HepG2 (cell line): ENCODE measurements around the gene RPS2.

ENCODE experiments used
- CEBPB ChIP-seq: IDR thresholded peaks from 2 replicates; pipeline ENCODE4 v1.6.1; 2011; ENCODE audit warnings: low read depth, low read length, improper control_type of control experiment, borderline replicate concordance
- CENPX ChIP-seq: sonication (generic); formaldehyde crosslinking; IDR thresholded peaks from 2 replicates; pipeline ENCODE4 v1.9.0; 2021; ENCODE audit warnings: mild to moderate bottlenecking, missing genetic modification reagents, moderate library complexity
- EP300 ChIP-seq, 3 experiments: sonication (generic) in 1 of 3; formaldehyde crosslinking in 1 of 3; IDR thresholded peaks; 2 replicates each; pipeline versions ENCODE4 v1.5.1 to v1.6.1; 2011 to 2020; ENCODE audit warnings: low read depth in 2 of 3, low read length in 2 of 3, borderline replicate concordance in 1 of 3, improper control_type of control experiment in 1 of 3, mild to moderate bottlenecking in 1 of 3, missing genetic modification reagents in 1 of 3, moderate library complexity in 1 of 3
- LRRFIP1 ChIP-seq: sonication (generic); formaldehyde crosslinking; conservative IDR thresholded peaks from 2 replicates; pipeline ENCODE4 v1.4.0; 2020; ENCODE audit warnings: missing genetic modification reagents
- MXD1 ChIP-seq: sonication (generic); formaldehyde crosslinking; IDR thresholded peaks from 2 replicates; pipeline ENCODE4 v1.4.0; 2020; ENCODE audit warnings: mild to moderate bottlenecking, missing genetic modification reagents
- NR2F2 ChIP-seq: IDR thresholded peaks from 2 replicates; pipeline ENCODE4 v1.6.1; 2012; ENCODE audit warnings: low read depth, inconsistent platforms, borderline replicate concordance
- POLR2A ChIP-seq, 2 experiments: IDR thresholded peaks; 2 replicates each; pipeline ENCODE4 v1.6.1; 2011; ENCODE audit warnings: low read depth in 2 of 2, low read length in 2 of 2, mild to moderate bottlenecking in 1 of 2, moderate library complexity in 1 of 2; ENCODE audit not compliant: insufficient read depth in 1 of 2
- RAD51 ChIP-seq: fragments of 450-650 bp; IDR thresholded peaks from 2 replicates; pipeline ENCODE4 v1.6.1; 2016; ENCODE audit warnings: borderline replicate concordance
- RNF2 ChIP-seq: fragments of 450-650 bp; conservative IDR thresholded peaks from 2 replicates; pipeline ENCODE4 v1.6.1; 2016; ENCODE audit warnings: low read depth
- TF ChIP-seq, protein P1 (sequence below): sonication (generic); formaldehyde crosslinking; IDR thresholded peaks from 2 replicates; pipeline ENCODE4 v1.4.0; 2020; ENCODE audit warnings: missing genetic modification reagents
- TF ChIP-seq, protein P2 (sequence below), 2 experiments: IDR thresholded peaks; 2 replicates each; pipeline ENCODE4 v1.6.1; 2011 to 2012; ENCODE audit warnings: low read length in 2 of 2, borderline replicate concordance in 1 of 2, low read depth in 1 of 2, mild to moderate bottlenecking in 1 of 2, moderate library complexity in 1 of 2

GRCh38 chr16:1929105-1929504 lies 35.5 kb downstream of the RPS2 start:
- TF ChIP-seq RNF2 (no peak), POLR2A (IDR thresholded peaks at IDR 0.05; ENCODE audit: insufficient read depth in 1 of 2, low read depth in 2 of 2, low read length in 2 of 2) (peak in 1 of 2 experiments; percentile 33; a peak in 2 of 4 replicates), RAD51 (no peak), NR2F2 (no peak), CENPX (CRISPR knock-in tag) (no peak), EP300 (IDR thresholded peaks at IDR 0.05; ENCODE audit: low read depth in 2 of 2, low read length in 2 of 2) (no peak), EP300 (CRISPR knock-in tag; IDR thresholded peaks at IDR 0.05; ENCODE audit: borderline replicate concordance) (no peak), MXD1 (CRISPR knock-in tag) (no peak), CEBPB (no peak), LRRFIP1 (CRISPR knock-in tag) (no peak)
- TF ChIP-seq, protein P1, sequence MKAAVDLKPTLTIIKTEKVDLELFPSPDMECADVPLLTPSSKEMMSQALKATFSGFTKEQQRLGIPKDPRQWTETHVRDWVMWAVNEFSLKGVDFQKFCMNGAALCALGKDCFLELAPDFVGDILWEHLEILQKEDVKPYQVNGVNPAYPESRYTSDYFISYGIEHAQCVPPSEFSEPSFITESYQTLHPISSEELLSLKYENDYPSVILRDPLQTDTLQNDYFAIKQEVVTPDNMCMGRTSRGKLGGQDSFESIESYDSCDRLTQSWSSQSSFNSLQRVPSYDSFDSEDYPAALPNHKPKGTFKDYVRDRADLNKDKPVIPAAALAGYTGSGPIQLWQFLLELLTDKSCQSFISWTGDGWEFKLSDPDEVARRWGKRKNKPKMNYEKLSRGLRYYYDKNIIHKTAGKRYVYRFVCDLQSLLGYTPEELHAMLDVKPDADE (CRISPR knock-in tag) = no peak
- TF ChIP-seq, protein P2, sequence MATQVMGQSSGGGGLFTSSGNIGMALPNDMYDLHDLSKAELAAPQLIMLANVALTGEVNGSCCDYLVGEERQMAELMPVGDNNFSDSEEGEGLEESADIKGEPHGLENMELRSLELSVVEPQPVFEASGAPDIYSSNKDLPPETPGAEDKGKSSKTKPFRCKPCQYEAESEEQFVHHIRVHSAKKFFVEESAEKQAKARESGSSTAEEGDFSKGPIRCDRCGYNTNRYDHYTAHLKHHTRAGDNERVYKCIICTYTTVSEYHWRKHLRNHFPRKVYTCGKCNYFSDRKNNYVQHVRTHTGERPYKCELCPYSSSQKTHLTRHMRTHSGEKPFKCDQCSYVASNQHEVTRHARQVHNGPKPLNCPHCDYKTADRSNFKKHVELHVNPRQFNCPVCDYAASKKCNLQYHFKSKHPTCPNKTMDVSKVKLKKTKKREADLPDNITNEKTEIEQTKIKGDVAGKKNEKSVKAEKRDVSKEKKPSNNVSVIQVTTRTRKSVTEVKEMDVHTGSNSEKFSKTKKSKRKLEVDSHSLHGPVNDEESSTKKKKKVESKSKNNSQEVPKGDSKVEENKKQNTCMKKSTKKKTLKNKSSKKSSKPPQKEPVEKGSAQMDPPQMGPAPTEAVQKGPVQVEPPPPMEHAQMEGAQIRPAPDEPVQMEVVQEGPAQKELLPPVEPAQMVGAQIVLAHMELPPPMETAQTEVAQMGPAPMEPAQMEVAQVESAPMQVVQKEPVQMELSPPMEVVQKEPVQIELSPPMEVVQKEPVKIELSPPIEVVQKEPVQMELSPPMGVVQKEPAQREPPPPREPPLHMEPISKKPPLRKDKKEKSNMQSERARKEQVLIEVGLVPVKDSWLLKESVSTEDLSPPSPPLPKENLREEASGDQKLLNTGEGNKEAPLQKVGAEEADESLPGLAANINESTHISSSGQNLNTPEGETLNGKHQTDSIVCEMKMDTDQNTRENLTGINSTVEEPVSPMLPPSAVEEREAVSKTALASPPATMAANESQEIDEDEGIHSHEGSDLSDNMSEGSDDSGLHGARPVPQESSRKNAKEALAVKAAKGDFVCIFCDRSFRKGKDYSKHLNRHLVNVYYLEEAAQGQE (IDR thresholded peaks at IDR 0.05; ENCODE audit: borderline replicate concordance in 1 of 2, low read depth in 1 of 2, low read length in 2 of 2) = no peak
